ENCODE results near the gene MCC.

Gene MCC

GRCh38 chr5:113378081-113378480, 110.2 kb downstream of the MCC start:
- no peak for TF ChIP-seq GATA3 (IDR thresholded peaks at IDR 0.05; ENCODE audit: low read depth, low read length)
- TF ChIP-seq GATA2 (IDR thresholded peaks at IDR 0.05; ENCODE audit: low read depth, low read length): no peak

GRCh38 chr5:113376640-113377039, 111.6 kb downstream of the MCC start:
- TF ChIP-seq GATA3 (IDR thresholded peaks at IDR 0.05; ENCODE audit: low read depth, low read length): no peak
- TF ChIP-seq GATA2 (IDR thresholded peaks at IDR 0.05; ENCODE audit: low read depth, low read length): no peak

- TF ChIP-seq GATA3 (IDR thresholded peaks at IDR 0.05; ENCODE audit: low read depth, low read length) (no peak), GATA2 (IDR thresholded peaks at IDR 0.05; ENCODE audit: low read depth, low read length) (no peak)
These were observed 112.7 kb downstream of the MCC start for GRCh38 chr5:113375480-113376060.

DNA sequence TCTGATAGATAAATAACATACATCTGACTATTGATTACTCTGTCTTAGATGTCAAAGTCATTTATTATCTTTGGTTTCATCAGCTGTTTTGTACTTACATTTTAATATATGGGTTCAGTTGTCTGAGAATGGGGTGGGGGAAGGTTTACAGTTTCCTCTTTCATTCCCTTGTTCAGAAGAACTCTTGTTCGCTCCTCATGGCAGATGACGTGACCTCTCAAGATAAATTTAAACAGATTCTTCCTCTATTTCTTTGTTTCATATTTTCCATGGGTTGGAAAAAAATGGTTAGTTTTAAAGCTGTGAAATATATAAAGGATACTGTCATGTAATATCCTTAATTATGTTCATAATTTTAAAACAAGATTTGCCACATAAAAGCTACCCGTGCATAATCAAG, 114.8 kb downstream of the MCC start:
- TF ChIP-seq GATA3 (IDR thresholded peaks at IDR 0.05; ENCODE audit: low read depth, low read length): no peak
- no peak for TF ChIP-seq GATA2 (IDR thresholded peaks at IDR 0.05; ENCODE audit: low read depth, low read length)

DNA sequence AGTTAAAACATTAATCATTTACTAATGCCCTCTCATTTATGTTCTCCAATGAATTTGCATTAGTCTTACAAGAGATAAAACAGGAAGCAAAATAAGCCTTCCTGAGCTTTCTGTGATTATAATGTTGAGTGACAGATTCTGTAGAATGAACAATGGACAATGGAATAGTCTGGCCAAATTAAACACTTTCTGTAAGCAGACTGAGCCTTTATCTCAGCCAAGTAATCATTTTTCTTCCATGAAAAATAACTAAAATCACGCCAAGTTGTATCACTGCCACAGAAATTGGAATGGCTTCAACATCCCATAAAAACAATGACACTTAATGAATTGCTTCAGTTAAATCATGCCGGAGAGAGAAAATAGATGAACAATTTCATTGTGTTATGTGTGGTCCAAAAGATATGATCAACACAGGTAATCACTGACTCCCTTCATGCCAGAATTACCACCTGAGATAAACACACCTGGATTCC, 116.5 kb downstream of the MCC start:
- TF ChIP-seq GATA2 (IDR thresholded peaks at IDR 0.05; ENCODE audit: low read depth, low read length) (no peak), GATA3 (IDR thresholded peaks at IDR 0.05; ENCODE audit: low read depth, low read length) (no peak)

- TF ChIP-seq GATA3 (IDR thresholded peaks at IDR 0.05; ENCODE audit: low read depth, low read length) (no peak), GATA2 (IDR thresholded peaks at IDR 0.05; ENCODE audit: low read depth, low read length) (no peak)
These were observed 120.7 kb downstream of the MCC start for GRCh38 chr5:113367586-113367985.

GRCh38 chr5:113364466-113364865, 123.8 kb downstream of the MCC start:
- no peak for TF ChIP-seq GATA3 (IDR thresholded peaks at IDR 0.05; ENCODE audit: low read depth, low read length)
- TF ChIP-seq GATA2 (IDR thresholded peaks at IDR 0.05; ENCODE audit: low read depth, low read length): no peak

DNA sequence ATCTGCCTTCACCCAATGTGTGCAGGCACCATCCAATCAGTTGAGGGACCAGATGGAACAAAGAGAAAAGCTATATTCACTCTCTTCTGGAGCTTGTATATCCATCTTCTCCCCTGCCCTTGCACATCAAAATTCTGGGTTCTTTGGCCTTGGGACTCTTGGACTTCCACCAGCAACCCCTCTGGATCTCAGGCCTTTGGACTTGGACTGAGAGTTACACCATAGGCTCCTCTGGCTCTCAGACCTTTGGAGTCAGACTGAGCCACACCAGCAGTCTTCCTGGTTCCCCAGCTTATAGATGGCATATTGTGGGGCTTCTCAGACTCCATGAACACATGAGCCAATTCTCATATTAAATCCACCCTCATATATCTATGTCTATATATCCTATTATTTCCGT, 126.6 kb downstream of the MCC start:
- TF ChIP-seq GATA2 (IDR thresholded peaks at IDR 0.05; ENCODE audit: low read depth, low read length) (no peak), GATA3 (IDR thresholded peaks at IDR 0.05; ENCODE audit: low read depth, low read length) (no peak)

DNA sequence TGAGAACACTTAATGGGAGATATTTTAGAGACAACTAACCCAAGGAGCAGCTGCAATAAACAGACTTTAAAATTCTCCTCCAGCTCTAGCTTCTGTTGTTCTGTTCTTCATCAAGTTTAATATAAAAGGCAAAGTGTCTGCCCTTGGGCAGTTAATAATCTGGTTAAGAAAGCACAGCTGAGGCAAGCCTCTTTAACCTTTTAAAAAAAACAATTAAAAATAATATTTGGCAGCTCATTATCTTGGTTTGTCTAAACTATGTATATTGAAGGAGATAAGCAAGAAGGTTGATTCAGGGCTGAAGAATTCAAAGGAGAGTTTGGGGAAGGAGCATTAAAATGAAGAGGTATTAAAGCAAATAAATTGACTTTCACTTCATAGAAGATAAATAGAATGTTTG, 128.8 kb downstream of the MCC start:
- TF ChIP-seq GATA2 (IDR thresholded peaks at IDR 0.05; ENCODE audit: low read depth, low read length) (no peak), GATA3 (IDR thresholded peaks at IDR 0.05; ENCODE audit: low read depth, low read length) (no peak)

DNA sequence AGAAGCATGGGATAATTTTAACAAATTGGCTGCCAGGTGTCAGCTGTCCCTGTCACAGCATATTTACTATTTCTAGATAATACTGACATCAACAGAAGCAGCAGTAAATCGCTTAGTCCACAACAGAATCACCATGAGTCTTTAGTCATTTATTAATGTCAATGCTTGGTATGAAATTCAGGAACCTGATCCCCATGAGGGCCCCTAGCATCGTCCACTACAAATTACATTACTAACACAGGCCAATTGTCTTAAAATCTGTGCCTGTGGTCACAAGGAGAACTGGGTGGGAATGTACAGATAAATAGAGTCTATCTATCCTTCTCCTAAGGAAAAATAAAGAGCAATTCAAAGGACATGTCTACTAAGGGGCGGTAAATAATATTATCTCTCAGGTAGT, 129.6 kb downstream of the MCC start:
- TF ChIP-seq GATA2 (IDR thresholded peaks at IDR 0.05; ENCODE audit: low read depth, low read length): no peak
- TF ChIP-seq GATA3 (IDR thresholded peaks at IDR 0.05; ENCODE audit: low read depth, low read length): no peak

- TF ChIP-seq GATA3 (IDR thresholded peaks at IDR 0.05; ENCODE audit: low read depth, low read length) (no peak), GATA2 (IDR thresholded peaks at IDR 0.05; ENCODE audit: low read depth, low read length) (no peak)
These were observed 130.4 kb downstream of the MCC start for GRCh38 chr5:113357696-113358476.

DNA sequence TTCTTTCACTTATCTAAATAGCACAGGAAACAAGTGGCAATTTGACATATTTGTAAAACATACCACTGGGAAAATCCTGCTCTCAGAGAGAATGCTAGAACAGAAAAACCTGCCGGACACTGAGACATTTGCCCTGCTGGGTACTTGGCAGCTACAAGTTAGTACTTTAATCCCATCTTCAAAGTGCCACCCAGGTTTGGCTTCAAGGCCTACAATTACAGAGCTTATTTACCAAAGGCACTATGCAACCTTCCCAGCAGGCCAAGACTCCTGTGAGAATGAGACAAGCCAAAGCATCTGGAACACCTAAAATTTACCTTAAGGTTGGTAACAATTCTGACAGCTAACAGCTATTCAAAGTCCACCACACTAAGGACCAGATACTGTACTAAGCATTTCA, 131.8 kb downstream of the MCC start:
- TF ChIP-seq GATA3 (IDR thresholded peaks at IDR 0.05; ENCODE audit: low read depth, low read length) (no peak), GATA2 (IDR thresholded peaks at IDR 0.05; ENCODE audit: low read depth, low read length) (no peak)

GRCh38 chr5:113354055-113354454, 134.2 kb downstream of the MCC start:
- TF ChIP-seq GATA3 (IDR thresholded peaks at IDR 0.05; ENCODE audit: low read depth, low read length): no peak
- TF ChIP-seq GATA2 (IDR thresholded peaks at IDR 0.05; ENCODE audit: low read depth, low read length): no peak

DNA sequence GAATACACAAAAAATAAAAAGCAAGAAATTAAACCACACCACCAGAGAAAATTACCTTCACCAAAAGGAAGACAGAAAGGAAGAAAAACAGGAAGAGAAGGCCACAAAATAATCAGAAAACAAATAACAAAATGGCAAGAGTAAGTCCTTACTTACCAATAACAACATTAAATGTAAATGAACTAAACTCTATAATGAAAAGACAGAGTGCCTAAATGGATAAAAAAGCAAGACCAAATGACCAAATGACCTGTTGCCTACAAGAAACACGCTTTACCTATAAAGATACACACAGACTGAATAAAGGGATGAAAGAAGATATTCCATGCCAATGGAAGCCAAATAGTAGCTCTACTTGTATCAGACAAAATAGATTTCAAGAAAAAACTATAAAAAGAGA, 140.7 kb downstream of the MCC start:
- TF ChIP-seq GATA2 (IDR thresholded peaks at IDR 0.05; ENCODE audit: low read depth, low read length): no peak
- no peak for TF ChIP-seq GATA3 (IDR thresholded peaks at IDR 0.05; ENCODE audit: low read depth, low read length)
